ENCODE data around the gene CGB1.
"Not testable (repeated sequence)": the region's sequence is repeated elsewhere in the genome, so short reads cannot be mapped to it uniquely, and the experiment has no call there.

Gene CGB1

GRCh38 chr19:49036815-49037214 is at the start of gene CGB1:
CGB1 (minus strand) TSS chr19:49036895; CDS start chr19:49036711, 184 bp downstream.
- DNase-seq (ENCODE audit: low read depth): not testable (repeated sequence)

DNA sequence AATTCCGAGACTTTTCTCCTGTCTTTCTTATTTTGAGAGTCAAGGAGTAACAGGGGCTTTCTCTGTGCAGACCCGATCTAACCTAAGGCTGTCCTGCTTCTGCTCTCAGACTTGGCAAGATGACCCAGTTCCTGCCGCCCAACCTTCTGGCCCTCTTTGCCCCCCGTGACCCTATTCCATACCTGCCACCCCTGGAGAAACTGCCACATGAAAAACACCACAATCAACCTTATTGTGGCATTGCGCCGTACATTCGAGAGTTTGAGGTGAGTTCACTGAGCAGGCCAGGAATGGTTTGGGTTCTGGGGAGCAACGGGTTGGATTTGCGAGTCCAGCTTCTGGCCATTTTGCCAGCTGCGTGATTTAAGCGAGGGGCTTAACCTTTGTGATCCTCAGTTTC is 49.6 kb upstream of the CGB1 start:
- DNase-seq (ENCODE audit: low read depth): no peak

DNA sequence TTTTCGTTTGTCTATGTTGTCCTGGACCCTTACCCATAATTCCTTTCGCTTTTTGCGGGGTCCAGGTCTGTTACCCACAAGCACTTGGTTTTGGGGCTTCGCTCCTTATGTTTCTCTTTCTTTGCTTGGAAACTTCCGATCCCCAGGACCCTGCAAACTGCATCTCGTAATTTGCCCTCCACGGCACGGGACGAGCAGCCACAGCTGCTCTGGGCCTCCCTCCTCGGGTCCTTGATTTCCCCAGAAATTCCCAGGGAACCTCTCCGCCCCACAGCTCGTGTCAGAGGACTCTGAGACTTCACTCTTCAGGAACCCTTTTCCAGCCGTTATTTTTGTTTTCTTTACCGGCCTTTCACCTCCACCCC is 49.2 kb upstream of the CGB1 start:
- no peak for DNase-seq (ENCODE audit: low read depth)

- DNase-seq (ENCODE audit: low read depth): peak; percentile 99
Measured at GRCh38 chr19:49085020-49085867, 48.5 kb upstream of the CGB1 start, which contains the start of gene SNRNP70. SNRNP70 (plus strand) TSS chr19:49085451; CDS start chr19:49086415, 964 bp downstream.

- no peak for DNase-seq (ENCODE audit: low read depth)
Measured at GRCh38 chr19:49084206-49085019, 47.7 kb upstream of the CGB1 start.

- no peak for DNase-seq (ENCODE audit: low read depth)
Measured at GRCh38 chr19:49081273-49081672, 44.6 kb upstream of the CGB1 start.

DNA sequence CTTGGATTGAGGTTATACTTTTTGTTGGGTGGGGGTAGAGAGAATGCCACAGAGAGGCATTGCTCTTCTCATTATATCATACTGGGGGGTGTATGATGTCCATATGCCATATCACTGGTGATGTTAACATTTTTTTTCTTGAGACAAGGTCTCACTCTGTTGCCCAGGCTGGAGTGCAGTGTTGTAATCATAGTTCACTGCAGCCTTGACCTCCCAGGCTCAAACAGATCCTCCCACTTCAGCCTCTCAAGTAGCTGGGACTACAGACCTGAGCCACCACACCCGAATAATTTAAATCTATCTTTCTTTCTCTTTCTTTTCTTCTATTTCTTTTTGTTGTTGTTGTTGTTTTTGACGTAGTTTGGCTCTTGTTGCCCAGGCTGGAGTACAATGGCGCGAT is 43.7 kb upstream of the CGB1 start:
- no peak for DNase-seq (ENCODE audit: low read depth)

DNA sequence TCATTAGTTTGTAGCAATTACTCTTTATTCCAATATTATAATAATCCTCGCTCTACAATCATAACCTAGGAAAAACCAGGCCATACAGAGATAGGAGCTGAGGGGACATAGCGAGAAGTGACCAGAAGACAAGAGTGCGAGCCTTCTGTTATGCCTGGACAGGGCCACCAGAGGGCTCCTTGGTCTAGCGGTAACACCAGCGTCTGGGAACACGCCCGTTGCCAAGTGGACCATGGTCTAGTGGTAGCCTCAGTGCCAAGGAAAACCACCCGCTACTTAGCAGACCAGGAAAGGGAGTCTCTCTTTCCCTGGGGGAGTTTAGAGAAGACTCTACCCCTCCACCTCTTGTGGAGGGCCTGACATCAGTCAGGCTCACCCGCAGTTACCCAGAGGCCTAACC is 38.2 kb upstream of the CGB1 start:
- peak; percentile 70 for DNase-seq (ENCODE audit: low read depth)

DNA sequence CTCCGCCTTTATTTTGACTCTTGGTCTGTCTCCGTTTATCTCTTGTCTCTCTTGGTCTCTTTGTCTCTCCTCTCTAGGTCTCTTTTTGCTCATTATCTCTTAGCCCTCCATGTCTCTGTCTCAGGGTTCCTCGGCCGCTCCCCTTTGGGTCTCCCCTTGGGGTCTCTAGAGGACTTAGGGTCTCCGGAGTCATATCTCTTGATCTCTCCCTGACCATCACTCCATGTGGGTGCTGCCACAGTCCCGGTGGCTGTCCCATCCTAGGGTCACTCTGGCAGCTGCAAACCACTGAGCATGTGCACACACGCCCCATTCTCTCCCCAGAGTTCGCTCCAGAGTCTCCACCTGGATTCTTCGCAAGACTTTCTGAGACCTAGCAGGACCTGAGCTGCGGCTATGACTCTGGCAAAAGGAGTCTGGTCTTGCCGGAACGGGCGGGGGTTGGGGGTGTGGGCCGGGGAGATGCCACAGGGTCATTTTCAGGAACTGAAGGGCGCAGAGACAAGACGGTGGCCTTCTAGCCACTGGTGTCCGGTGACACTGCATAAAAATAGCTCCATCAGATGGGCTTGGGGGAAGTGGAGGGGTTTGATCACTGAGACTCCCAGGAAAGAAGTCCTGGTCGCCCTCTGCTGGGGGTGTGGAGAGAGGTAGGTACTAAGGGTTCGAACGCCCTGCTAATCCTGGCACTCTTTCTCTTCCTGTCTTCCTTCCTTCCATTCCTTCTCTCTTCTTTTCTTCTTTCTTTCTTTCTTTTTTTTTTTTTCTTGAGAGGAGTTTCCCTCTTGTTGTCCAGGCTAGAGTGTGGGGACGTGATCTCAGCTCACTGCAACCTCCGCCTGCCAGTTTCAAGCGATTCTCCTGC is 37.1 kb upstream of the CGB1 start:
- peak; percentile 46 for DNase-seq (ENCODE audit: low read depth)

GRCh38 chr19:49071860-49072547 is 35.3 kb upstream of the CGB1 start:
- DNase-seq (ENCODE audit: low read depth): no peak

DNA sequence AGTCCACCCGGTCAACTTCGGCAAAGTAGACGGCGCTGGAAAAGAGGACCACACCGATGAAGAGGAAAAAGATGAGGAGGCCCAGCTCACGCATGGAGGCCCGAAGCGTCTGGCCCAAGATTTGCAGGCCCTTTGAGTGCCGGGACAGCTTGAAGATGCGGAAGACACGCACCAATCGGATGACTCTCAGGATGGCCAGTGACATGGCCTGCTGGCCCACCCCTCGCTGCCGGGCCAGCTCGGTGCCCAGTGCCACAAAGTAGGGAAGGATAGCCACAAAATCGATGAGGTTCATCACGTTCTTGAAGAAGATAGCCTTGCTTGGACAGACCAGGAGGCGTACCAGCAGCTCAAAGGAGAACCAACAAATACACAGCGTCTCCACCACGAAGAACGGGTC is 33.7 kb upstream of the CGB1 start:
- no peak for DNase-seq (ENCODE audit: low read depth)

- no peak for DNase-seq (ENCODE audit: low read depth)
Measured at GRCh38 chr19:49069026-49069425, 32.3 kb upstream of the CGB1 start.

GRCh38 chr19:49067554-49067953 is 30.9 kb upstream of the CGB1 start:
- no peak for DNase-seq (ENCODE audit: low read depth)

DNA sequence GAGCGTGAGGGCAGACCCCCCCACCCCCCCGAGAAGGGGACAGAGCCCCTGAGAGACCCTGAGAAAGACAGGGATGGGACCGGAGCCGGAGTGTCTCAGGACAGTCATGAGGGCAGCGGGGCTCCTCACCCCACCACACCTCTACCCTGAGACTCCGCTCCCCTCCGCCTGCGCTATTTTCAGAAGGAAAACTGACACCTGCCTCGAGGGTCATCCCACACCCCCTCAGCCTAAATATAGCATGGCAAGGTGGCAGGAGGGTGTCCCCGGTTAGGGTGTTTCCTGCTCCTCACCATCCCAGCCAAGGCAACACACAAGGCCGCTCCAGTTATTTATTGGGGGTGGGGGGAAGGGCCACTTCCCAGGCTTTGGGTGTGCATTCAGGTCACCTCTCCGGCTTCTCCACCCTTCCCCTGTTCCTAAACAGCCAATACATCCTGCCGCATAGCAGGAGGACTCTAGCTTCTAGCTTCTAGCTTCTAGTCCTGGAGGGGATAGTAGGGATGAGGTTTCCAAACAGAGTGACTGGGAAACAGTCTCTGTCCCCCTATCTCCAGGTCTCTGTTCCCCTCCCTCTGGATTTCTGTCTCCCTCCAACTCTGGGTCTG is 29.3 kb upstream of the CGB1 start:
- no peak for DNase-seq (ENCODE audit: low read depth)

DNA sequence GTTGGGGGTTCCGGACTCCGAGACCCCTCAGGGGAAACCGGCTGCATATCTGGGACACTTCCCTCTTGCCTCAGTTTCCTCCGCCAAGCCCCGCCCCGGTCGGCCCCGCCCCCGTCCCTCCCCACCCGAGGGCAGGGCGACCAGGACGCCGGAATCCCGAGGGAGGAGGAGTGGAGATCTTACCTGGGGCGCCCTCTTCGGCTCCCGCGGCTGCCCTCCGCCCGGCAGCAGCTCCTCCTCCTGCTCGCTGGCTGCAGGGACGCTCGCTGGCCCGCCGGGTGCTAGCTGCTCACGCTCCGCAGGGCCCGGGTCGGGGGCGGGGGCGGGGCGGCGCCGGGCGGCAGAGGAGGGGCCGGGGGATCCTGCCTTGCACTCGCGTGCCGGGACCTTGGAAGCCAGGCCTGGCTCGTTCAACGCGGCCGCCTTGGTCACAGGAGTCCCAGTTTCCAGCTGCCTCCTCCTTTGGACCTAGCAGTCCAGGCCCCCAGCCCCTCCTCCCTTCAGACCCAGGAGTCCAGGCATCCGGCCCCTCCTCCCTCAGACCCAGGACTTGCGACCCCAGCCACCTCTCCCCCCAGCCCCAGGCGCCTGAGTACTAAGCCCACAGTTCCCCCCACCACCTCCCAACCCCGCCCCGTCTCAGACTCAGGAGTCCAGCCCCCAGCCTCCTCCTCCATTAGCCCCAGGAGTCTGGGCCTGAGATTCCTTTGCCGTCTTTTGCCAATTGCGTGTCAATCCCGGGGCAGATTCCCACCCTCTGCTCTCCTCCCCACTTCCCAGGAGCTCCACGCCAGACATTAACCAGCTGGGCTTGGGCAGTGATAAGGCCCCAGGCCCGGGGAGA is 28.3 kb upstream of the CGB1 start, which contains the start of gene NTF4:
Gene NTF4 (minus strand): TSS at position 51 of the 844 bp plus-strand sequence. CDS start 2,821 bp downstream, outside the sequence.
- DNase-seq (ENCODE audit: low read depth): peak; percentile 32

- no peak for DNase-seq (ENCODE audit: low read depth)
Measured at GRCh38 chr19:49064029-49064629, 27.4 kb upstream of the CGB1 start.

GRCh38 chr19:49061445-49061844 is 24.8 kb upstream of the CGB1 start:
- no peak for DNase-seq (ENCODE audit: low read depth)

DNA sequence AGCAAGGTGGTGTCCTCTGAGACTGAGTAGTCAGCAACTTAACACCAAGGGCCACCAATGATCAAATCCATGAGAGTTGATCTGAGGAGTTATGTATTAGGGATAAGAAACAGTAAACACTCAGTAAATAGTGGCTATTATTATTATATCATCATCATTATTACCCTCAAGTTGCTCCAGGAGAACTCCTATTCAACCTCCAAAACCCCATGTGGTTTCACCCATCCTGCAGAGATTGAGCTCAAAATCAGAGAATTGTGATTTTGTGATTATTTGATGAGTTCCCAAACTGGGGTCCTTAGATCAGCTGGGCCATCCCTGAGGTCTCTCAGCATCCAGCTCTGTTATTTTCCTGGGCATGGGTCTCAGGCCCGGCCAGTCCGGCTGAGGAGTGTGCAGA is 24.3 kb upstream of the CGB1 start:
- DNase-seq (ENCODE audit: low read depth): no peak

DNA sequence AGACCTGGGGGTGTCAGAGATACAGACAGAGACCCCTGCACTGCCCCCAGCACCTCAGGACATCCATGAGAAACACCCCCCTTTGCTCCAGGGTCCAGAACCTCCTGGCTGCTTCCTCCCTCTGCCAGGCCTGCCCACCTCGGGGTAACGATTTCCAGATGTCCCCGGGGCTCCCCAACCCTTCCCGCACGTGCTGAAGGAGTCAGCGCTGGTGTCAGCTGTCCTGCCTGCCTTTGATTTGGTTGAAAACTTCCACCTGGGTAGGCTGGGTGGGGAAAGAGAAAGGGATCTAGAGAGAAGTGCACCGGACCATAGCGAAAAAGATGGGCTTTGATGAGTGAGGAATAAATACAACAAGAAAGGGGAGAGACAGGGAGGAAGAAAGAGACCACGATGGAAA is 22.4 kb upstream of the CGB1 start:
- no peak for DNase-seq (ENCODE audit: low read depth)

GRCh38 chr19:49058562-49058961 is 21.9 kb upstream of the CGB1 start:
- peak; percentile 61 for DNase-seq (ENCODE audit: low read depth)
